ENCODE data around the gene TMPRSS3.

TMPRSS3 gene

DNA sequence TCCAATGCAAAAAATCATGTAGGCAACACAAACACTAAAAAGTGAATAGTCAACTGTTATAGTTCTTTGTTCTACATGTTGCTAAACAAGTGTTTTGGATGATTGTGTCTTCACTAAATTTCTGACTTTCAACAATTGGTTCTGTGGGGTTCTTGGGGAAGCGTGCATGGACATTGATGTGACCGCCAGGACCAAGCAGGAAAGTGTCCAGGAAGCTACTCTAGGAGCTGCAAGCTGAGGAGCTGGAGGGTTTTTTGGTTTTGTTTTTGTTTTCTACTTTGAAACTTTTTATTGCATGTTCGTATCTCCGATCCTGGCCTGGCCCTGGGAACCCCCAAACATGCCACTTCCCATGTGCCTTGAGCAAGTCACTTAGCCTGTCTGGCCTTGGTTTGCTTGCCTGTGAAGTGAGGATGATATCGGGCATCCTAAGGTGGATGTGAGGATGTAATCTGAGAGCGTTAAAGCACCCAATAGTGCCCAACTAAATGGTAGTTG, 8.0 kb downstream of the TMPRSS3 start:
- no peak for DNase-seq (ENCODE audit: low read depth)

GRCh38 chr21:42387164-42387563, 8.7 kb downstream of the TMPRSS3 start:
- DNase-seq (ENCODE audit: low read depth): no peak

DNA sequence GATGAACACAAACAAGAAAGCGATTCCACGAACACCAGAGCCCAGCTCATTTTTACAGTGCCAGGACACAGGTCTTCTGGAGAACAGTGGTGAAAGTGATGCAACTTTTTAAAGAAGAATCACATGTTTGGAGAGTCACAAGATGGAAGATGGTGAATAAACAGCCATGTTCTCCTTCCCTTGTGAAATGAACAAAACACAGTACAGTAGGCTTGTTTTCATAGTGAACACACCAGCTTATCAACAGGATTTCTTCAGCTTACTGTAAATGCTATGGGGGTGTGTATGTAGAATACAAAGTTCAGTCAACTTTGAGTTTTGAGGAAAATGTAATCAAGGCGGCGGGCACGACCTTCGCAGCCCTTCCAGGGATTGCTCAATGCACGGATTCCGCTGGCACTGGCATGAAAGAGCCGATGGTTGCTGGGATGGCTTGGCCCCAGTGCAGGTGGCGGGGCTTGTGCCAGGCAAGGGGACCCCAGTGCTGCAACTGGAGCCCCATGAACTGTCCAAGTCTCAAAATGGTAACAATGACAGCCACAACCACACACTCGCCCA, 9.7 kb downstream of the TMPRSS3 start:
- no peak for DNase-seq (ENCODE audit: low read depth)

- no peak for DNase-seq (ENCODE audit: low read depth)
These were observed 10.2 kb downstream of the TMPRSS3 start for GRCh38 chr21:42385619-42386018.

DNA sequence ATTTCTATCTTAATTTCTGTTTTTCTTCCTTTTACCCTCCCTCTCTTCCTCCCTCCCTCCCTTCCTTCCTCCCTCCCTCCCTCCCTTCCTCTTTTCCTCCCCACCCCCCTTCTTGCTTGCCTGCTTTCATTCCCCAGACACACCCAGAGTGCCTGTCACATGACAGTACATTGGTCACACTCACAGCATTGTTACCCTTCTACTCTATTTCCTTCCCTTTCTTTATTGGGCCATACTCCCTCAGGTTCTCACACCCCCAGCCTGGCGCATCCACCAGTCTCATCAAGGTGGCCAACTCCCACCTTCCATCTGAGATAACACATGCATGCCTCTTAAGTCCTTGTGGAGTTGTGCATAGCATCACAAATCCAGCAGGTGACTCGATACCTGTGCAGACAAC, 10.9 kb downstream of the TMPRSS3 start:
- DNase-seq (ENCODE audit: low read depth): no peak

DNA sequence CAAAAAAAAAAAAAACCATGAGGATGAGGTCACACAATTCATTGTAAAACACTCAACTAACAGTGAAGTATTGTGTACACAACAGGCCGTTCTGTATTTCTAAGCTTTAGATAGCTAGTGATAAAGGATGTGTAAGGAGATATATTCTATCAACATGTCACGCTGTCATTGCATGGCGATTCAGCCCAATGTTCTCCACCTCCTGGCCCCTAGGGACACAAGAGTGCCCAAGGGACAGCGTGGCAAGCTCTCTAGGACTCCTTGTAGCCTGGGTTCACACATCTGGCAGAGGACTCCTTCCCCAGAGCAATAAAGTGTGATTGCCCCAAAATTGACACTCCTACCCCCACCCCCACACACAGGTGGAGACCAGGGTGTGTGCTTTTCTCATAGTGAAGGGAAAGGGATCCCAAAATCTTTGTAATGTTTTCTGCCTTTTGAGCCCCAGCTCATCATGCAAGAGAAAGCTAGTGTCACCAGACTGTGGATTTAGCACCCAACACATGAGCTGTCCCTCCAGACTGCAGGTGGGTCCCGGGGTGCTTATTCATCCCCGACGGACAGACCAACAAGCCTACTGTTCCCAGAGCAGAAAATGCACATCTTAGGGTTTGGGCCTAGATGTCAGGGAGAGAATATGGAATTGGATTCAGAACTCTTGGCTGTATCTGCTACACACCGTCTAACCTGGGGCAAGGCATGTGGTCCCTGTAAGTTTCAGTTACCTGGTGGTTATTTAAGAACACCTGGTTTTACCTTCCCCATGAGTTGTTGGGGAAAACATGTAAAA, 11.5 kb downstream of the TMPRSS3 start:
- no peak for DNase-seq (ENCODE audit: low read depth)

- DNase-seq (ENCODE audit: low read depth): no peak
These were observed 12.5 kb downstream of the TMPRSS3 start for GRCh38 chr21:42383331-42383730.

- DNase-seq (ENCODE audit: low read depth): no peak
These were observed 12.9 kb downstream of the TMPRSS3 start for GRCh38 chr21:42382915-42383314.

DNA sequence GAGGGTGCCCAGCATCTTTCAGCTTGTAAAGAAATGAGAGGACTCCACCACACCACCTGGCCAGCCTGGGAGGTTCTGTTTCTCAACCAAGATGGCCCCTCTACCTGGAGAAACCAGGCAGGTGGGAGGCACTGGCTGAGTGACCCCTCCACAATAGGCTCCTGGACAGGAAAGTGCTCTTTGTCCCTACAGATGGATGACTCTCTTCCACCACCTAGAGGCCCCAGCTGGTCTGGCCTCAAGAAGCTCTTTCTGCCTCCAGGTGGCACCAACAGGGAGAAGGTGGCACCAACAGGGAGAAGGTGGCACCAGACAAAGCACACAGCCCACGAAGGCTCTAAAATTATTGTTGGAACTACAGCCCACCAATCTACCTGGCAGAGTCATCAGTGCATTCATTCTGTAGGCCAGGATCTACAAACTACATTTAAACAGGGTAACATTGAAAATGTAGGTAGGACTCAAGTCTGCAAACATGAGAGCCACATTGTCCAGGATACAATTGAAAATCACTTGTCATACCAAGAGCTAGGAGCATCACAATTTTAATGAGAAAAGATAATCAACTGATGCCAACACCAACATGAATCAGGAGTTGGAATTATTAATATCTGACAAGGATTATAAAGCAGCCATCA, 14.4 kb downstream of the TMPRSS3 start:
- no peak for DNase-seq (ENCODE audit: low read depth)

DNA sequence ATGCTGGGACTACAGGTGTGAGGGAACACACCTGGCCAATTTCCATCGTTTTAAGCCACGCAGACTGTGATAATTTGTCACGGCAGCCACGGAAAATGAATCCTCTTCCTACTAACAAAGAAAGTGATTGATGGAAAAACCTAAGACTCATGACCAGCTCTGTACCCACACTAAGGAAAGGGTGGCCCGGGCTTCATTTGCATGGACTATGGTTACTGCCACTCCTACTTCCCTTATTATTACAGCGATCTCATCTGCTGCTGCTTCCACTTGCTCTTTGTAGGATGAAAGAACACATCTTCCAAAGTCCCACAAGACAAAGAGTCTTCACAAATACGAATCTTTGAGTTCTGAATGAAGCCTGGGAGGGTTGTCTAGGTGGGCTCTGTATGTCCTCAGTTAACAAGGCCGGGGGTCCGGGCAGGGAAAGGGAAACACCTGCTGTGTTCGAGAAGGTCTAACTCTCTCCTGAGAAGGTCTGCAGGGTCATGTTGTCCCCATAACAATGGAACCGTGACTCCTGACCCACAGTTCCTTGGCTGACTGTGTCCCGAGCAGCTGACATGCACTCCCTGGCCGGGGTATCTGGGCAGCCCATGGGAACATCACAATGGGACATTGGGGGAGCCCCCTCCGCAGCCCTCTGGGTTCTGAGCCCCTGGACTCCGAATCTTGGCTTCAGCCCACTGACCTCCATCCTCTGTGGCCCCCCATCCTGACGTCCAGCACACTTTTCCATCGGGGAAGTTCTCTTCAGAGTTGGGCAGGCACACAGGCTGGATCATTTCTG, 16.2 kb downstream of the TMPRSS3 start:
- no peak for DNase-seq (ENCODE audit: low read depth)

GRCh38 chr21:42378418-42378817, 17.4 kb downstream of the TMPRSS3 start:
- DNase-seq (ENCODE audit: low read depth): no peak

DNA sequence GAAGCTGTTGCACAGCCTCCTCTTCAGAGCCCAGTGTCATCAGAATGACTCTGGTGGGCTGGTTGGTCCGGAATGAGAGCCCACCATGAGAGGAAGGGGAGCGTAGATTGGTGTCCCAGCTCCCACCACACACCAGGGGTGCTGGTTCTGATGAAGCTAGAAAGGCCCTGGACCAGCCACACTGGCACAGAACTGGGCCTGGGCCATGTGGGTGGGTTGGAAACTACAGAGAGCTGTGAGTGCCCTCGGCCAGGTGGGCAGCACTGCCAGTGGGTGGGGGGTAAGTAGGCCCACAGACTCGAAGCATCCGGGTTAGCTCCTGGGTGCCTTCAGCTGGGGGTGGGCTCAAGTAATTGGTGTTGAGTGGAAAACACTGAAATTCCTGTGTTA, 17.9 kb downstream of the TMPRSS3 start:
- DNase-seq (ENCODE audit: low read depth): no peak

- DNase-seq (ENCODE audit: low read depth): no peak
These were observed 18.5 kb downstream of the TMPRSS3 start for GRCh38 chr21:42377211-42377950.

GRCh38 chr21:42376338-42376982, 19.4 kb downstream of the TMPRSS3 start:
- no peak for DNase-seq (ENCODE audit: low read depth)

DNA sequence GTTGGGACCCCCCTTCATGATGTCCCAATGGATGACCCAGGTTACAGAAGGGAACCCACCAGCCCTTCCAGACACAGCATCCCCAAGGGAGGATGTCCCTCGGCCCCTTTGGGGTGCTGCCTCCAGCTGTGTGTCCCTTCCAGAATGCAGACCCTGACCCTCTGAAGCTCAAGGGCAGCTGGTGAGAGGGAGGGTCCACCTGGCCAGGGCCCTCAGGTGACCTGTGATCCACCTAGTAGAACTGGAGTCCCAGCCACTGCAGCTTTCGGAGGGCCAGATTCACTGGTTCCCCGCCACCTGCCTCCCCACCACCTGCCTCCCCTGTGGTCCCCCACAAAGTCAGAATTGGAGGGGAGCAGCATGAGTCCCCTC, 19.9 kb downstream of the TMPRSS3 start:
- DNase-seq (ENCODE audit: low read depth): no peak

- no peak for DNase-seq (ENCODE audit: low read depth)
These were observed 20.3 kb downstream of the TMPRSS3 start for GRCh38 chr21:42375506-42375905.

DNA sequence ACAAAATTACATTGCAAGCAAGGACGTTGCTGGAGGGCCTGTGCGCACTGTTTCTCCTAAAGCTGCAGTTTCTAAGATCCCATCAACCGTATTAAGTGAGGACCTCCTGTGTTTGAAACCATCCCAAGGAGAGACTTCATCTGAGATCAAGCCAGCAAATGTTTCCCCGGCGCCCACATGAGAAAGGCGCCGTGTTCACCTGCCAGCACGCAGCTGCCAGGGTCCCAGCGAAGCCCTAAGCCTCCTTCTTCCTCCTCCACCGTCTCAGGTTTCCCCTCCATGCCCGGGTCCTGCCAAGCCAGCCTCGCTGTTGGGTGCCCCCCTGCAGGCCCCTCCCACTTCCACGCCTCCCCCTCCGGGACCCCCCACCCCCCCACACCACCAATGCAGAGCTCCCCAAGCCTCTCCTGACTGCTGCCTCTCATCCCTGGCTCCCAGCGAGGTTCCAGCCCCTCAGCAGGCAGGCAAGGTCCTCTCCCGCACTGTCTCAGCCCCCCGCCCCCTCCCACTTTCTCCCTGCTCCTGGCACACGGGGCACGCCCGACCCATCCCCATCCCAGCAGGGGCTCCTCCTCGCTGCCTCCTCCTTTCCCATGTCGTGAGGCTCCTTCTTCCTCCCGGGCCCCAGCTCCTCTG, 20.9 kb downstream of the TMPRSS3 start:
- DNase-seq (ENCODE audit: low read depth): no peak

DNA sequence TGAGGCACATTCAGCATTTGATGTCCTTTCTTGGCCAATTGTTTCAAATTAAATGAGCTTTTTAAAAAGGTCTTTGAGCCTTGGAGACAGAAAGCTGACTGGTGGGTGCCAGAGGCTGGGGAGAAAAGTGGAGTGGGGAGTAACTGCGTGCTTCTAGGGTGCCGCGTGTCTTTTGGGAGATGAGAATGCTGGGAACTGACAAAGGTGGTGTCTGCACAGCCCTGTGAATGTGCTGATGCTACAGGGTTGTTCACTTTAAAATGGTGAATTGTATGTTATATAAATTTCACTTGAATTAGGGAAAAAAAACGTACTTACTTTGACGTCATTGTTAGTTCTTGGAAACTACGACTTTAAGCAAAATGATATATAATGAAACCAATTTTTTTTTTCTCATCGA, 21.4 kb downstream of the TMPRSS3 start:
- no peak for DNase-seq (ENCODE audit: low read depth)

DNA sequence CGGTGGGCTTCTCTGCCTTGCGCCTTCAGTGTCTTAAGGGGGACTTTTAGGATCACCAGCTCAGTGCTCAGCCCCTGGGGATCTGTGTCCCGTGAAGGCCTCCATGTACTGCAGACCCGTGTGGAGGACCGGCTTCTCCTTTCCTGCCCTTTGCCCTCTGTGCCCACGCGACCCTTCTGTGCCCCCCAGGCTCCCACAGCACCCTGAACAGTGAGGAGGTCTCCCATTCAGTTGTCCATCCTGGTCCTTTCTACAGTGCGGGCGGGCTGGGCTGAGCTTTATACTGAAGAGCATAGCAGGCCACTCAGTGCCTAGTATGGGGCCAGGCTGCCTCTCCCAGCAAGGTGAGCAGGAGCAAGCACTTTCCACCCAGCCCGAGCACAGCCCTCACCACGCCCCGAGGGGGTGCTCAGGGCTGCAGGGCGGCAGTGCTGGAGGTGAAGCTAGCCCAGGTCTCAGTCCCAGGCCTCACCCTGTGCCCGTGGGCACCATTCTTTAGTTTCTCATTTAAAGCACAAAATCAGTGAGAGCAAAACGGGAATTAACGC, 21.9 kb downstream of the TMPRSS3 start:
- no peak for DNase-seq (ENCODE audit: low read depth)

- DNase-seq (ENCODE audit: low read depth): no peak
These were observed 22.5 kb downstream of the TMPRSS3 start for GRCh38 chr21:42373196-42373907.
